Measurements from ENCODE around the gene RETSAT. TPM values are rescaled to one million over a fixed set of nuclear protein-coding genes. Genes with fewer than 3 reads are reported as not detected.

The RETSAT gene
- total and polyA plus RNA-seq, 12 donors: 20.3 to 87.4 (median 35.6) TPM

DNA sequence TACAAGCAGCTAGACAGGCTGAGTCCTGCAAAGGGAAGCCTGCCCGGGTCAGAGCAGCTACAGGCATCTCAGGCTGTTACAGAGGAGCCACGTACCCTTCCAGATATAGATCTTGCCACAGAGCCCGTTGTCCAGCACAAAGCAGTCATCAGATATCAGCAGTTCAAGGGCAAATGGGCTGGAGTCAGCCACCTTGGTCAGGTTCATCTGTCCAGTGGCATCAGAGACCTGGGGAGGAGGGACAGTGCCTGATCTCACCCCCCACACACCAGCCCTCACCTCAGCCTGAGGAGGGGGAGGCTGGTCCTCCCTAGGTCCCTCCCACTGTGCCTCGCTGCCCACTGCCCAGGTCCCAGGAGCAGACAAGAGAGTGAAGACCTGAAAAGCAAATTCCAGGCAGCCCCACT is 43.6 kb upstream of the RETSAT start:
- TF ChIP-seq, protein P1, sequence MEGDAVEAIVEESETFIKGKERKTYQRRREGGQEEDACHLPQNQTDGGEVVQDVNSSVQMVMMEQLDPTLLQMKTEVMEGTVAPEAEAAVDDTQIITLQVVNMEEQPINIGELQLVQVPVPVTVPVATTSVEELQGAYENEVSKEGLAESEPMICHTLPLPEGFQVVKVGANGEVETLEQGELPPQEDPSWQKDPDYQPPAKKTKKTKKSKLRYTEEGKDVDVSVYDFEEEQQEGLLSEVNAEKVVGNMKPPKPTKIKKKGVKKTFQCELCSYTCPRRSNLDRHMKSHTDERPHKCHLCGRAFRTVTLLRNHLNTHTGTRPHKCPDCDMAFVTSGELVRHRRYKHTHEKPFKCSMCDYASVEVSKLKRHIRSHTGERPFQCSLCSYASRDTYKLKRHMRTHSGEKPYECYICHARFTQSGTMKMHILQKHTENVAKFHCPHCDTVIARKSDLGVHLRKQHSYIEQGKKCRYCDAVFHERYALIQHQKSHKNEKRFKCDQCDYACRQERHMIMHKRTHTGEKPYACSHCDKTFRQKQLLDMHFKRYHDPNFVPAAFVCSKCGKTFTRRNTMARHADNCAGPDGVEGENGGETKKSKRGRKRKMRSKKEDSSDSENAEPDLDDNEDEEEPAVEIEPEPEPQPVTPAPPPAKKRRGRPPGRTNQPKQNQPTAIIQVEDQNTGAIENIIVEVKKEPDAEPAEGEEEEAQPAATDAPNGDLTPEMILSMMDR (IDR thresholded peaks at IDR 0.05): no peak
- intact Hi-C loops (cut with DNase I): loop anchor here in 1 of 10 donors (5.0 kb wide), 1 partner anchor 764 kb away; no protein-coding TSS in a partner anchor

DNA sequence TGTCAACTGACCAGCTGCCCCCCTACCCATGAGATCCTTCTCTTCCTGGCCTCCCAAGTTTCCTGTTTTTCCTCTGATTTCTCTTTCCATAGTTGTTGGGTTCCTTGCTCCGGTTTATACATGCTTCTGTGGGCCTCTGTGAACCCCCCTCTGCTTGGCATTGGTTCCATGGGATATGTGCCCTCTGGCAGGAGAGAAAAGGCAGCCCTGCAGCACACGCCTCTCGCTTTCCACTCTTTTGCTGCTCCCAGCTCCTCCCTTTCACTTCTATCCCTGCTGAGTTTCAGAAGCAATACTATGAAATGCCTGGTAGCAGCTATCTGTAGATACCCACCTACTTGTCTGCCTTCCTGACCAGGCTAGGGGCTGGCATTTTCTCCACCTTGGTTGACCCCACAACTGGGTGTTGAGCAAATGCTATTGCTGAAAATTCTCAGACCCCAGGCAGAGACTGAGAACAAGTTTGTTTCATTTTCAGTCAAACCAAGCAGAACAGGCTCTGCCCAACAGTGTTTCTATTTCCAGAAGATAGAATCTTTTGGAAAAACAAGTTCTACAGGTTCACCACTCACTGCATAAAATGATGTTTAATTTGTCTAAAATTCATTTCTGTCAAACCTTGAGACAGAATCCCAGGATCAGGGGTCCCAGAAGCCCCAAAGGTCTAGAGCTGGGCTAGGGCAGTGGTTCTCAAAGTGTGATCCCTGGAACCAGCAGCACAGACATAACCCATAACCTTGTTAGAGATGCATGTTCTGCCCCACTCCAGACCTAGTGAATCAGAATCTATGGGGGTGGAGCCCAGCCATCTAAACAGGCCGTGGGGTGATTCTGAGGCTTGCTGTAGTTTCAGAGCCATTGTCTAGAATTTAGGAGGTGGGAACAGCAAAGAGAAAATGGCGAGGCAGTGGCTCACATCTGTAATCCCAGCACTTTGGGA is 42.5 kb upstream of the RETSAT start:
- TF ChIP-seq, protein P1 (IDR thresholded peaks at IDR 0.05): no peak
- ATAC-seq: peak in 3 of 8 donors; percentile 18 to 25 (median 23)
- Histone ChIP-seq H3K36me3 (peaks cover 0 to 72% (median 0%) of the 10 kb centered on the region in 9 donors), H3K4me3 (no peak overlapping the region), H3K4me1 (peaks cover 0 to 6% (median 0%) of the 10 kb centered on the region in 9 donors), H3K27ac (peak overlapping the region in 1 of 10 donors; percentile 5), H3K27me3 (no peaks in the 10 kb centered on the region), H3K9me3 (no peaks in the 10 kb centered on the region)
- WGBS, 2 donors: 55 to 72% methylated on average over 5 of the region's 5 CpGs
- no peak for DNase-seq
- intact Hi-C loops (cut with DNase I): loop anchor here in 1 of 10 donors (5.0 kb wide), 1 partner anchor 766 kb away; no protein-coding TSS in a partner anchor

More for the DNA sequence above, 43.6 kb upstream of the RETSAT start:
- H3K9me3 ChIP-seq: peaks cover 0 to under 1% (median 0%) of the 10 kb centered on the region in 11 donors
- peaks cover 0 to 7% (median 0%) of the 10 kb centered on the region in 9 donors for H3K4me1 ChIP-seq
- H3K27ac ChIP-seq: no peak overlapping the region
- H3K36me3 ChIP-seq: peaks cover 0 to 68% (median 0%) of the 10 kb centered on the region in 9 donors
- DNase-seq (no peak), ATAC-seq (no peak)
- 82 to 83% methylated on average over 4 of the region's 4 CpGs for WGBS, 2 donors
- no peaks in the 10 kb centered on the region for H3K27me3 ChIP-seq
- H3K4me3 ChIP-seq: no peak overlapping the region

DNA sequence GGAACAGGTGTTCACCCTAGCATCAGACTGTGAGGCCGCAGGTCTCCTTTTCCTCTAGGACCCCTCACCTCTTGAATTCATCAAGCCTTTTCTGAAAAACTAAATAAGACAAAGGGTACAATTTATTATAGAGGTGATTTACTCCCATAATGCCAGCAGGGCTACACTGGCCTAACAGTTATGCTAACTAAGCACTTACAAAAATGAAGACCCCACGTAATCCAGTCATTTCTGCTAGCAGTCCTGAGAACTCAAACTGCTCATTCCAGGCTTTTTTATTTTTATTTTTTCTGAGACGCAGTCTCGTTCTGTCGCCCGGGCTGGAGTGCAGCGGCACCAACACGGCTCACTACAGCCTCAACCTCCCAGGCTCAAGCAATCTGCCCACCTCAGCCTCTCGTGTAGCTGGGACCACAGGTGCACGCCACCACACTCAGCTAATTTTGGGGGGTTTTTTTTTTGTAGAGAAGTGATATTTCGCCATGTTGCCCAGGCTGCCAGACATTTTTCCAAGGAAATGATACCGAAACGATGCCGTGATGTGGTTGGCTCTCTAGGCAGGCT is 41.7 kb upstream of the RETSAT start:
- Histone ChIP-seq H3K4me1 (peaks cover 0 to 6% (median 0%) of the 10 kb centered on the region in 9 donors), H3K27me3 (no peaks in the 10 kb centered on the region), H3K4me3 (no peak overlapping the region), H3K36me3 (peaks cover 0 to 67% (median 0%) of the 10 kb centered on the region in 9 donors), H3K27ac (peak overlapping the region in 1 of 10 donors; percentile 5), H3K9me3 (no peaks in the 10 kb centered on the region)
- intact Hi-C loops (cut with DNase I): loop anchor here in 1 of 10 donors (5.0 kb wide), 1 partner anchor 766 kb away; no protein-coding TSS in a partner anchor
- DNase-seq: no peak
- 96% methylated on average over 14 of the region's 14 CpGs for WGBS, 2 donors
- TF ChIP-seq, protein P1 (IDR thresholded peaks at IDR 0.05): no peak
- no peak for ATAC-seq

DNA sequence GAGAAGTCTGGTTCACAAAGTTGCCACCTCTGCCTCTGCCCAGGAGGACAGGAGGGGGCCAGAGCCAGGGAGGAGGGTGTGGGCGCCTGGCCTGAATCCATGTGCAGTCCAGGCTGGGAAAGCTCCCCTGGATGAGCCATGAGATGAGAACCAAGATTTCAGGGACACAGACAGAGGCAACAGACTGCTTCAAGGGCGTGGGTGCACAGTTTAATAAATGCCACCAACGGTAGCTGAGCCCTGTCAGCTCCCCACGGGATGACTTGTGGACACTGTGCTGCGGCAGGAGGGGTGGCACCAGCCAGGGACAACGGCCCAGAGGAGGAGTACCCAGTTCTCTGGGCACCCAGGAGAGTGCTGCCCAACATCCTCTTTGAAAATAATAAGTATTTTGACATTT is 40.6 kb upstream of the RETSAT start:
- no peak for ATAC-seq
- 82% methylated on average over 6 of the region's 6 CpGs for WGBS, 2 donors

More for the DNA sequence above, 40.6 kb upstream of the RETSAT start:
- no peak for DNase-seq
- Histone ChIP-seq H3K36me3 (peaks cover 0 to 69% (median 0%) of the 10 kb centered on the region in 9 donors), H3K27me3 (no peaks in the 10 kb centered on the region), H3K4me3 (no peak overlapping the region), H3K27ac (no peak overlapping the region), H3K9me3 (no peaks in the 10 kb centered on the region), H3K4me1 (peaks cover 0 to 6% (median 0%) of the 10 kb centered on the region in 9 donors)
- intact Hi-C loops (cut with DNase I): loop anchor here in 1 of 10 donors (5.0 kb wide), 1 partner anchor 767 kb away; no protein-coding TSS in a partner anchor
- TF ChIP-seq, protein P1 (IDR thresholded peaks at IDR 0.05): no peak

Measured in heart right ventricle (tissue), 16 donors.